Neural cell (in vitro differentiated cells): ENCODE measurements around the gene HLCS. TPM values are rescaled to one million over a fixed set of nuclear protein-coding genes. Genes with fewer than 3 reads are reported as not detected.

Experiments
- H2AFZ ChIP-seq: fragments of 200-600, 300-800 bp; sonication (generic), shearing (Covaris generic); 2 replicates; pipeline ENCODE4 v1.6.0; 2014; ENCODE audit warnings: low read depth, mild to moderate bottlenecking, antibody characterized with exemption, low read length, moderate library complexity
- H3F3A ChIP-seq: fragments of 200-600 bp; shearing (Covaris generic); 2 replicates; pipeline ENCODE4 v1.6.1; 2016; ENCODE audit warnings: mild to moderate bottlenecking, moderate library complexity, mixed read lengths, antibody characterized with exemption, low read length; ENCODE audit not compliant: insufficient read depth, poor library complexity, severe bottlenecking
- H3K27ac ChIP-seq: fragments of 200-600, 300-800 bp; sonication (generic), shearing (Covaris generic); 2 replicates; pipeline ENCODE4 v1.5.1; 2014; ENCODE audit warnings: mild to moderate bottlenecking, low read length, moderate library complexity
- H3K27me3 ChIP-seq: fragments of 300-800, 200-600 bp; sonication (generic), shearing (Covaris generic); 2 replicates; pipeline ENCODE4 v1.6.0; 2014; ENCODE audit warnings: mild to moderate bottlenecking, low read depth, low read length, moderate library complexity; ENCODE audit not compliant: insufficient read depth
- H3K36me3 ChIP-seq: fragments of 300-800, 200-600 bp; sonication (generic), shearing (Covaris generic); 2 replicates; pipeline ENCODE4 v1.5.1; 2014; ENCODE audit warnings: mild to moderate bottlenecking, antibody characterized with exemption, low read length, moderate library complexity; ENCODE audit not compliant: insufficient read depth
- H3K4me2 ChIP-seq: fragments of 300-800, 200-600 bp; sonication (generic), shearing (Covaris generic); 2 replicates; pipeline ENCODE4 v1.6.0; 2014; ENCODE audit warnings: mild to moderate bottlenecking, low read length
- H3K4me3 ChIP-seq: fragments of 300-800, 200-600 bp; sonication (generic), shearing (Covaris generic); 2 replicates; pipeline ENCODE4 v1.5.1; 2014; ENCODE audit warnings: mild to moderate bottlenecking, low read length, moderate library complexity
- H3K79me2 ChIP-seq: fragments of 200-600 bp; shearing (Covaris generic); replicated peaks from 2 replicates; pipeline ENCODE4 v1.6.0; 2014; ENCODE audit warnings: mild to moderate bottlenecking, low read length, moderate library complexity; ENCODE audit not compliant: insufficient read depth
- H3K9ac ChIP-seq: fragments of 300-800, 200-600 bp; sonication (generic), shearing (Covaris generic); 2 replicates; pipeline ENCODE4 v1.6.1; 2016; ENCODE audit warnings: mild to moderate bottlenecking, low read length, mixed read lengths
- H3K9me2 ChIP-seq: fragments of 200-600 bp; shearing (Covaris generic); 2 replicates; pipeline ENCODE4 v1.6.1; 2016; ENCODE audit warnings: mild to moderate bottlenecking, low read length, mixed read lengths; ENCODE audit not compliant: insufficient read depth
- H3K9me3 ChIP-seq: fragments of 200-600, 300-800 bp; sonication (generic), shearing (Covaris generic); 2 replicates; pipeline ENCODE4 v1.6.1; 2016; ENCODE audit warnings: mild to moderate bottlenecking, mixed run types, low read length, moderate library complexity, mixed read lengths
- H4K20me1 ChIP-seq: fragments of 200-600 bp; shearing (Covaris generic); 2 replicates; pipeline ENCODE4 v1.6.1; 2016; ENCODE audit warnings: mild to moderate bottlenecking, mixed run types; ENCODE audit not compliant: insufficient read depth
- EP300 ChIP-seq: fragments of 450-650 bp; conservative IDR thresholded peaks from 2 replicates; pipeline ENCODE4 v1.6.1; 2014; ENCODE audit warnings: antibody characterized with exemption, mild to moderate bottlenecking, moderate library complexity; ENCODE audit not compliant: poor library complexity, severe bottlenecking
- EZH2 ChIP-seq: fragments of 200-600, 300-800 bp; shearing (Covaris generic), sonication (generic); IDR thresholded peaks from 2 replicates; pipeline ENCODE4 v1.6.1; 2014; ENCODE audit warnings: antibody characterized with exemption, low read length, borderline replicate concordance, mild to moderate bottlenecking; ENCODE audit not compliant: insufficient read depth, poor library complexity, severe bottlenecking
- MXI1 ChIP-seq: fragments of 450-650 bp; conservative IDR thresholded peaks from 2 replicates; pipeline ENCODE4 v1.6.1; 2014; ENCODE audit warnings: antibody characterized with exemption, mild to moderate bottlenecking; ENCODE audit not compliant: poor library complexity, severe bottlenecking
- POLR2AphosphoS5 ChIP-seq: IDR thresholded peaks from 2 replicates; pipeline ENCODE4 v1.6.1; 2012
- RAD21 ChIP-seq: fragments of 450-650 bp; conservative IDR thresholded peaks from 2 replicates; pipeline ENCODE4 v1.6.1; 2014; ENCODE audit warnings: antibody characterized with exemption, mild to moderate bottlenecking, moderate library complexity
- SMC3 ChIP-seq: fragments of 450-650 bp; conservative IDR thresholded peaks from 2 replicates; pipeline ENCODE4 v1.6.1; 2014; ENCODE audit warnings: antibody characterized with exemption, mild to moderate bottlenecking, moderate library complexity; ENCODE audit not compliant: poor library complexity
- TAF1 ChIP-seq: IDR thresholded peaks from 2 replicates; pipeline ENCODE4 v1.6.1; 2012; ENCODE audit warnings: low read depth
- polyA plus RNA-seq: library from polyadenylated mRNA; depleted of rRNA; stranded (reverse); fragments of >200 nt; gene quantifications from 2 replicates; pipeline ENCODE4 v1.2.3, GENCODE V29; 2014
- TF ChIP-seq, protein P1 (sequence below): IDR thresholded peaks from 2 replicates; pipeline ENCODE4 v1.6.1; 2012; ENCODE audit warnings: borderline replicate concordance
- TF ChIP-seq, protein P2 (sequence below): fragments of 450-650 bp; IDR thresholded peaks from 2 replicates; pipeline ENCODE4 v1.5.1; 2014; ENCODE audit warnings: antibody characterized with exemption, mild to moderate bottlenecking, moderate library complexity; ENCODE audit not compliant: poor library complexity, severe bottlenecking

The HLCS gene
- polyA plus RNA-seq, 1 donor from 2014 or later = 12.1 TPM

DNA sequence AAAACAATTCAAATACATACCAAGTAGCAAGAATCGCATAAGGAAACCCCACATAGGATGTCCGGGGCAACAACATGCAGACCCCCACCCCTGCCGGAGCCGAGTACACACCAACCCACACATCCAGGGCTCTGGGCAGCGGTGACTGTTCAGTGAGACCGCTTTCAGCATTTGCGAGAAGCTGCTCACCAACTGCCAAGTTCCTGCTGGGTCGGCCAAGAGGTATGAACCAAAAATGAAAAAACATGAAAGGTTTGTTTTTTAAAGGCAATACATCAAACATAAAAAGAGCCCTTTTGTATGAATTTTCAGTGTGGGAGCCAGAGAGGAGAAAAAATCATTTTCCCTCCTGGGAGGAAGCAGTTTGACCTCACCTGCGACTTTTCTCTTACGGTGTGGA, 175.3 kb downstream of the HLCS start:
- Histone ChIP-seq H4K20me1 (no peaks in the 10 kb centered on the region), H3F3A (no peaks in the 10 kb centered on the region), H3K27me3 (no peaks in the 10 kb centered on the region), H2AFZ (no peak overlapping the region), H3K36me3 (no peaks in the 10 kb centered on the region), H3K9ac (no peak overlapping the region), H3K79me2 (no peaks in the 10 kb centered on the region), H3K9me2 (no peaks in the 10 kb centered on the region), H3K4me3 (no peak overlapping the region), H3K9me3 (no peaks in the 10 kb centered on the region), H3K27ac (no peak overlapping the region), H3K4me2 (no peak overlapping the region)
- TF ChIP-seq SMC3 (no peak), EZH2 (no peak)

DNA sequence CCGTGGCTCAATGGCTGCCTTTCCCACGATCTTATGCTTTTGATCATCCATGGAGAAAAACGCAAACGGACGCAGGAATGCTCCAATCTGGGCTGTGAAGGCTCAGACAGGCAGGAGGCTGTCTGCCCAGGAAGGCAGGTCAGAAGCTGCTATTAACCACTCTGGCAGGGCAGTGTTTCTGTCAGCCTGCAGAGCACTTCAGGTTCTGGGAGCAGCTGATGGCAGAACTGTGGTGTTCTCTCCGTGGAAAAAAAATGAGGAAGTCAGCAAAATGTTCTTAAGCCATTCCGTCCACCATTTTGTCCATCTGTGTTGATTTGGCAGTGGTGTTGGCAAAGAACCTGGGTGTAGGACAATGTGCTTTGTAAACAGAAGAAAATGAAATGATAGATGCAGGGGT, 175.9 kb downstream of the HLCS start:
- Histone ChIP-seq H3K79me2 (no peaks in the 10 kb centered on the region), H3K4me3 (no peak overlapping the region), H3F3A (no peaks in the 10 kb centered on the region), H3K9me3 (no peaks in the 10 kb centered on the region), H3K9me2 (no peaks in the 10 kb centered on the region), H3K4me2 (no peak overlapping the region), H3K9ac (no peak overlapping the region), H4K20me1 (no peaks in the 10 kb centered on the region), H3K27ac (no peak overlapping the region), H3K27me3 (no peaks in the 10 kb centered on the region), H3K36me3 (no peaks in the 10 kb centered on the region), H2AFZ (no peak overlapping the region)
- TF ChIP-seq POLR2AphosphoS5 = no peak
- TF ChIP-seq, protein P1, sequence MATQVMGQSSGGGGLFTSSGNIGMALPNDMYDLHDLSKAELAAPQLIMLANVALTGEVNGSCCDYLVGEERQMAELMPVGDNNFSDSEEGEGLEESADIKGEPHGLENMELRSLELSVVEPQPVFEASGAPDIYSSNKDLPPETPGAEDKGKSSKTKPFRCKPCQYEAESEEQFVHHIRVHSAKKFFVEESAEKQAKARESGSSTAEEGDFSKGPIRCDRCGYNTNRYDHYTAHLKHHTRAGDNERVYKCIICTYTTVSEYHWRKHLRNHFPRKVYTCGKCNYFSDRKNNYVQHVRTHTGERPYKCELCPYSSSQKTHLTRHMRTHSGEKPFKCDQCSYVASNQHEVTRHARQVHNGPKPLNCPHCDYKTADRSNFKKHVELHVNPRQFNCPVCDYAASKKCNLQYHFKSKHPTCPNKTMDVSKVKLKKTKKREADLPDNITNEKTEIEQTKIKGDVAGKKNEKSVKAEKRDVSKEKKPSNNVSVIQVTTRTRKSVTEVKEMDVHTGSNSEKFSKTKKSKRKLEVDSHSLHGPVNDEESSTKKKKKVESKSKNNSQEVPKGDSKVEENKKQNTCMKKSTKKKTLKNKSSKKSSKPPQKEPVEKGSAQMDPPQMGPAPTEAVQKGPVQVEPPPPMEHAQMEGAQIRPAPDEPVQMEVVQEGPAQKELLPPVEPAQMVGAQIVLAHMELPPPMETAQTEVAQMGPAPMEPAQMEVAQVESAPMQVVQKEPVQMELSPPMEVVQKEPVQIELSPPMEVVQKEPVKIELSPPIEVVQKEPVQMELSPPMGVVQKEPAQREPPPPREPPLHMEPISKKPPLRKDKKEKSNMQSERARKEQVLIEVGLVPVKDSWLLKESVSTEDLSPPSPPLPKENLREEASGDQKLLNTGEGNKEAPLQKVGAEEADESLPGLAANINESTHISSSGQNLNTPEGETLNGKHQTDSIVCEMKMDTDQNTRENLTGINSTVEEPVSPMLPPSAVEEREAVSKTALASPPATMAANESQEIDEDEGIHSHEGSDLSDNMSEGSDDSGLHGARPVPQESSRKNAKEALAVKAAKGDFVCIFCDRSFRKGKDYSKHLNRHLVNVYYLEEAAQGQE = no peak
- no peak for TF ChIP-seq EP300
- TF ChIP-seq, protein P2, sequence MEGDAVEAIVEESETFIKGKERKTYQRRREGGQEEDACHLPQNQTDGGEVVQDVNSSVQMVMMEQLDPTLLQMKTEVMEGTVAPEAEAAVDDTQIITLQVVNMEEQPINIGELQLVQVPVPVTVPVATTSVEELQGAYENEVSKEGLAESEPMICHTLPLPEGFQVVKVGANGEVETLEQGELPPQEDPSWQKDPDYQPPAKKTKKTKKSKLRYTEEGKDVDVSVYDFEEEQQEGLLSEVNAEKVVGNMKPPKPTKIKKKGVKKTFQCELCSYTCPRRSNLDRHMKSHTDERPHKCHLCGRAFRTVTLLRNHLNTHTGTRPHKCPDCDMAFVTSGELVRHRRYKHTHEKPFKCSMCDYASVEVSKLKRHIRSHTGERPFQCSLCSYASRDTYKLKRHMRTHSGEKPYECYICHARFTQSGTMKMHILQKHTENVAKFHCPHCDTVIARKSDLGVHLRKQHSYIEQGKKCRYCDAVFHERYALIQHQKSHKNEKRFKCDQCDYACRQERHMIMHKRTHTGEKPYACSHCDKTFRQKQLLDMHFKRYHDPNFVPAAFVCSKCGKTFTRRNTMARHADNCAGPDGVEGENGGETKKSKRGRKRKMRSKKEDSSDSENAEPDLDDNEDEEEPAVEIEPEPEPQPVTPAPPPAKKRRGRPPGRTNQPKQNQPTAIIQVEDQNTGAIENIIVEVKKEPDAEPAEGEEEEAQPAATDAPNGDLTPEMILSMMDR = no peak
- TF ChIP-seq SMC3 = no peak
- no peak for TF ChIP-seq EZH2
- TF ChIP-seq MXI1 = no peak
- TF ChIP-seq RAD21 = no peak
- no peak for TF ChIP-seq TAF1
